Left ventricle myocardium inferior (tissue), 1 donor: Measurements from ENCODE around the gene PCK1. TPM values are rescaled to one million over a fixed set of nuclear protein-coding genes. Genes with fewer than 3 reads are reported as not detected.

Source experiments
- DNase-seq: peaks from one replicate; pipeline ENCODE4 v3.0.0-alpha.2; 2020
- H3K27ac ChIP-seq: fragments of 200-600 bp; replicated peaks from 2 replicates; pipeline ENCODE4 v1.8.0; 2021
- H3K27me3 ChIP-seq: fragments of 200-600 bp; 2 replicates; pipeline ENCODE4 v1.8.0; 2021; ENCODE audit warnings: low read depth
- H3K36me3 ChIP-seq: fragments of 200-600 bp; 2 replicates; pipeline ENCODE4 v1.8.0; 2021
- H3K4me1 ChIP-seq: fragments of 200-600 bp; 2 replicates; pipeline ENCODE4 v1.8.0; 2021
- H3K4me3 ChIP-seq: fragments of 200-600 bp; 2 replicates; pipeline ENCODE4 v1.8.0; 2021; ENCODE audit warnings: mild to moderate bottlenecking, moderate library complexity
- H3K9me3 ChIP-seq: fragments of 200-600 bp; replicated peaks from 2 replicates; pipeline ENCODE4 v1.8.0; 2021
- CTCF ChIP-seq: fragments of 200-600 bp; IDR thresholded peaks from 2 replicates; pipeline ENCODE4 v1.8.0; 2021; ENCODE audit warnings: antibody characterized with exemption, mild to moderate bottlenecking, borderline replicate concordance
- intact Hi-C: fragments of 100-400 bp; cut with micrococcal nuclease; formaldehyde crosslinking; loops from one replicate; pipeline ENCODE4 v1.11.0; 2022
- total RNA-seq: library from RNA; stranded (reverse); fragmentation: NEBNext Ultra II Directional; extraction: Animal tissue kit (Norgen Biotek cat#: 25700); gene quantifications from one replicate; pipeline ENCODE4 v1.2.1, GENCODE V29; 2021
- donor health status: DM: no; HTN: yes; CAD: no; lungs with severe emphysema.

Gene PCK1
- total RNA-seq, 1 donor from 2014 or later, result 0.25 TPM

- Histone ChIP-seq H3K27ac (no peak overlapping the region), H3K4me3 (no peak overlapping the region), H3K9me3 (no peaks in the 10 kb centered on the region), H3K27me3 (peaks cover 50% of the 10 kb centered on the region), H3K36me3 (no peaks in the 10 kb centered on the region), H3K4me1 (no peaks in the 10 kb centered on the region)
- intact Hi-C loops, result no loop called here
- no peak for DNase-seq
- TF ChIP-seq CTCF, result no peak
Observed at GRCh38 chr20:57545927-57546662, 14.8 kb upstream of the PCK1 start.

GRCh38 chr20:57546956-57547649 is 13.8 kb upstream of the PCK1 start:
- no peaks in the 10 kb centered on the region for H3K4me1 ChIP-seq
- TF ChIP-seq CTCF, result no peak
- no peak overlapping the region for H3K4me3 ChIP-seq
- H3K9me3 ChIP-seq, result no peaks in the 10 kb centered on the region
- H3K27ac ChIP-seq, result no peak overlapping the region
- H3K27me3 ChIP-seq, result peaks cover 53% of the 10 kb centered on the region
- H3K36me3 ChIP-seq, result no peaks in the 10 kb centered on the region
- intact Hi-C loops, result no loop called here
- DNase-seq, result no peak

GRCh38 chr20:57548177-57549058 is 12.5 kb upstream of the PCK1 start:
- no peak for DNase-seq
- H3K36me3 ChIP-seq, result no peaks in the 10 kb centered on the region
- no peaks in the 10 kb centered on the region for H3K9me3 ChIP-seq
- no peak overlapping the region for H3K27ac ChIP-seq
- no peaks in the 10 kb centered on the region for H3K4me1 ChIP-seq
- intact Hi-C loops, result no loop called here
- H3K27me3 ChIP-seq, result peaks cover 53% of the 10 kb centered on the region
- H3K4me3 ChIP-seq, result no peak overlapping the region
- TF ChIP-seq CTCF, result no peak

- no peak overlapping the region for H3K4me3 ChIP-seq
- no peaks in the 10 kb centered on the region for H3K36me3 ChIP-seq
- no peak overlapping the region for H3K27ac ChIP-seq
- no peak for TF ChIP-seq CTCF
- no peak for DNase-seq
- H3K9me3 ChIP-seq, result no peaks in the 10 kb centered on the region
- peaks cover 75% of the 10 kb centered on the region for H3K27me3 ChIP-seq
- intact Hi-C loops, result no loop called here
- no peaks in the 10 kb centered on the region for H3K4me1 ChIP-seq
Observed at GRCh38 chr20:57552471-57552870, 8.4 kb upstream of the PCK1 start.

GRCh38 chr20:57553376-57554018 is 7.4 kb upstream of the PCK1 start:
- Histone ChIP-seq H3K36me3 (no peaks in the 10 kb centered on the region), H3K27ac (no peak overlapping the region), H3K27me3 (peaks cover 76% of the 10 kb centered on the region), H3K9me3 (no peaks in the 10 kb centered on the region), H3K4me3 (no peak overlapping the region), H3K4me1 (no peaks in the 10 kb centered on the region)
- intact Hi-C loops, result no loop called here
- TF ChIP-seq CTCF, result no peak
- DNase-seq, result no peak
